OCI-LY3 (cell line): ENCODE results near the gene NOL4L.
"Not testable (repeated sequence)": the region's sequence is repeated elsewhere in the genome, so short reads cannot be mapped to it uniquely, and the experiment has no call there.

ENCODE experiments used
- H2AFZ ChIP-seq: fragments of 200-600, 300-600 bp; shearing (Covaris generic); 2 replicates; pipeline ENCODE4 v1.6.0; 2014; ENCODE audit warnings: antibody characterized with exemption, low read depth, low read length
- H3K27ac ChIP-seq: fragments of 200-600, 300-600 bp; sonication (generic); 2 replicates; pipeline ENCODE4 v1.5.1; 2014; ENCODE audit warnings: mild to moderate bottlenecking, low read length, moderate library complexity, mixed read lengths
- H3K27me3 ChIP-seq: fragments of 200-600, 300-600 bp; sonication (generic); 2 replicates; pipeline ENCODE4 v1.6.1; 2014; ENCODE audit warnings: low read depth, low read length, mixed read lengths
- H3K36me3 ChIP-seq: fragments of 200-600, 300-600 bp; sonication (generic); replicated peaks from 2 replicates; pipeline ENCODE3; 2014; ENCODE audit warnings: low read depth, low read length, mixed read lengths
- H3K4me1 ChIP-seq: fragments of 300-600, 200-600 bp; sonication (generic); 2 replicates; pipeline ENCODE4 v1.6.1; 2014; ENCODE audit warnings: low read length, mixed read lengths
- H3K4me2 ChIP-seq: fragments of 200-600, 300-600 bp; sonication (generic); 2 replicates; pipeline ENCODE4 v1.6.1; 2014; ENCODE audit warnings: low read length, mixed read lengths
- H3K4me3 ChIP-seq: fragments of 300-600, 200-600 bp; sonication (generic); 2 replicates; pipeline ENCODE4 v1.5.1; 2014; ENCODE audit warnings: antibody characterized with exemption, mild to moderate bottlenecking, low read length, moderate library complexity
- H3K79me2 ChIP-seq: fragments of 300-600, 200-600 bp; shearing (Covaris generic); 2 replicates; pipeline ENCODE4 v1.6.1; 2014; ENCODE audit warnings: mild to moderate bottlenecking, low read length, mixed read lengths
- H3K9ac ChIP-seq: fragments of 300-600, 200-600 bp; shearing (Covaris generic); 2 replicates; pipeline ENCODE4 v1.6.0; 2014; ENCODE audit warnings: mild to moderate bottlenecking, low read length, moderate library complexity
- H3K9me3 ChIP-seq: fragments of 200-600, 300-600 bp; shearing (Covaris generic); 2 replicates; pipeline ENCODE4 v1.6.1; 2014; ENCODE audit warnings: low read length, mixed read lengths; ENCODE audit not compliant: insufficient read depth
- H4K20me1 ChIP-seq: fragments of 200-600, 300-600 bp; sonication (generic); 2 replicates; pipeline ENCODE4 v1.6.1; 2016; ENCODE audit warnings: low read length, mixed read lengths; ENCODE audit not compliant: insufficient read depth
- CTCF ChIP-seq: fragments of 200-600, 300-600 bp; sonication (generic); IDR thresholded peaks from 2 replicates; pipeline ENCODE4 v1.5.1; 2014; ENCODE audit warnings: antibody characterized with exemption, low read length, low read depth
- EZH2phosphoT487 ChIP-seq: fragments of 200-600 bp; shearing (Covaris generic); IDR thresholded peaks from 2 replicates; pipeline ENCODE4 v1.6.1; 2018; ENCODE audit warnings: antibody characterized with exemption, mixed run types, low read depth

The NOL4L gene

GRCh38 chr20:32495949-32496348 is 89.2 kb downstream of the NOL4L start:
- 0 out of 2 replicates have a peak, but pooled peaks cover 3% of the 10 kb centered on the region for H3K4me1 ChIP-seq
- no peak overlapping the region for H3K9ac ChIP-seq
- no peaks in the 10 kb centered on the region for H3K79me2 ChIP-seq
- H3K36me3 ChIP-seq, result no peaks in the 10 kb centered on the region
- H4K20me1 ChIP-seq, result no peaks in the 10 kb centered on the region
- no peak overlapping the region for H3K4me3 ChIP-seq
- H3K27me3 ChIP-seq, result peaks cover 8% of the 10 kb centered on the region; the same call in 1 of the 2 replicates
- TF ChIP-seq EZH2phosphoT487, result no peak
- TF ChIP-seq CTCF, result no peak
- no peaks in the 10 kb centered on the region for H3K9me3 ChIP-seq
- no peak overlapping the region for H3K27ac ChIP-seq
- no peak overlapping the region for H3K4me2 ChIP-seq
- no peak overlapping the region for H2AFZ ChIP-seq

- Histone ChIP-seq H4K20me1 (no peaks in the 10 kb centered on the region), H3K4me3 (no peak overlapping the region), H3K79me2 (no peaks in the 10 kb centered on the region), H3K27ac (no peak overlapping the region), H3K36me3 (no peaks in the 10 kb centered on the region), H3K4me2 (no peak overlapping the region), H2AFZ (no peak overlapping the region), H3K27me3 (0 out of 2 replicates have a peak, but pooled peaks cover 5% of the 10 kb centered on the region), H3K9ac (no peak overlapping the region), H3K4me1 (0 out of 2 replicates have a peak, but pooled peaks cover 3% of the 10 kb centered on the region), H3K9me3 (no peaks in the 10 kb centered on the region)
- TF ChIP-seq CTCF (no peak), EZH2phosphoT487 (no peak)
Observed at GRCh38 chr20:32495217-32495565, 89.9 kb downstream of the NOL4L start.

GRCh38 chr20:32494483-32495216 is 90.5 kb downstream of the NOL4L start:
- H3K9ac ChIP-seq, result no peak overlapping the region
- no peaks in the 10 kb centered on the region for H3K9me3 ChIP-seq
- no peak overlapping the region for H2AFZ ChIP-seq

GRCh38 chr20:32493356-32493755 is 91.8 kb downstream of the NOL4L start:
- peaks cover 5% of the 10 kb centered on the region; the same call in 1 of the 2 replicates for H3K27me3 ChIP-seq
- TF ChIP-seq CTCF, result no peak
- TF ChIP-seq EZH2phosphoT487, result no peak
- H3K4me2 ChIP-seq, result no peak overlapping the region
- H4K20me1 ChIP-seq, result no peaks in the 10 kb centered on the region
- H3K79me2 ChIP-seq, result no peaks in the 10 kb centered on the region
- no peak overlapping the region for H2AFZ ChIP-seq
- no peaks in the 10 kb centered on the region for H3K4me1 ChIP-seq
- H3K9ac ChIP-seq, result no peak overlapping the region
- H3K9me3 ChIP-seq, result no peaks in the 10 kb centered on the region
- no peak overlapping the region for H3K27ac ChIP-seq
- H3K36me3 ChIP-seq, result no peaks in the 10 kb centered on the region
- H3K4me3 ChIP-seq, result no peak overlapping the region

More at GRCh38 chr20:32494483-32495216, 90.5 kb downstream of the NOL4L start:
- Histone ChIP-seq H3K27me3 (0 out of 2 replicates have a peak, but pooled peaks cover 5% of the 10 kb centered on the region), H3K4me2 (no peak overlapping the region), H3K27ac (no peak overlapping the region), H4K20me1 (no peaks in the 10 kb centered on the region), H3K36me3 (no peaks in the 10 kb centered on the region), H3K4me3 (no peak overlapping the region), H3K4me1 (0 out of 2 replicates have a peak, but pooled peaks cover 3% of the 10 kb centered on the region), H3K79me2 (no peaks in the 10 kb centered on the region)
- TF ChIP-seq CTCF (no peak), EZH2phosphoT487 (no peak)

GRCh38 chr20:32491764-32492151 is 93.4 kb downstream of the NOL4L start:
- H3K27me3 ChIP-seq, H3K9ac ChIP-seq, H3K79me2 ChIP-seq, H3K27ac ChIP-seq, H3K4me2 ChIP-seq, H3K9me3 ChIP-seq, H3K4me3 ChIP-seq, H3K4me1 ChIP-seq, H2AFZ ChIP-seq, H4K20me1 ChIP-seq, H3K36me3 ChIP-seq: not testable (repeated sequence)
